Measurements from ENCODE around the gene CLK3. TPM values are rescaled to one million over a fixed set of nuclear protein-coding genes. Genes with fewer than 3 reads are reported as not detected.

The CLK3 gene
- total and polyA plus RNA-seq, 2 of the 13 experiments (the other 11 are each of a cell fraction or from before 2014, with no cell fraction given), result 41.5 to 82.0 TPM

DNA sequence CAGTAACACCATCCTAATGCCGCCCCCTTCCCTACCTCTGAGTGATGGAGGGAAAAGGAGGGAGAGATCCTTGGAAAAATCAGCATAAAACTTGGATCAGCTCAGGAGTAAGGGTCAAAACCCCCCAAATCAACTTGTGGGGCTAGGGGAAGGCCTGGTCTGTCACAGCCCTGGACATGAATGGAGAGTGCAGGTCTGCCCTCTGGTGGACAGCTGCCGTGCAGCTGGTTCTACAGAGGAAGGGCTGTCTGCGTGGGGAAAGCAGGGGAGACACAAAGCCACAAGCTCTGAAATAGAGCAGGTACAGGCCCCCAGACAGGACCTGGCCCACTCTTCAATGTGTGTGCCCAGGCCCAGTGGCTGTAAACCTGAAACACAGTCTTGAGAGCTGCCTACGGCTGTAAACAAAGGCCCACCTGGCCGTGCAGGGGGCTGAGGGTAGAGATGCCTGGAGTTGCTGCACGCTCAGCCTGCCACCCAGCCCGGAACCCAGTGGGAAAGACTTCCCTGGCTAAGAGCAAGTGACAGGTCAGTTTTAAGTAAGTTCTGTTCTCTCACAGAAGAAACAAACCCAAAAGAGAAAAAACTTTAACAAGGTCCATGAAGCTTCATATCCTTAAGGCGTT, 16.4 kb downstream of the CLK3 start (continued):
- TF ChIP-seq, protein P1, sequence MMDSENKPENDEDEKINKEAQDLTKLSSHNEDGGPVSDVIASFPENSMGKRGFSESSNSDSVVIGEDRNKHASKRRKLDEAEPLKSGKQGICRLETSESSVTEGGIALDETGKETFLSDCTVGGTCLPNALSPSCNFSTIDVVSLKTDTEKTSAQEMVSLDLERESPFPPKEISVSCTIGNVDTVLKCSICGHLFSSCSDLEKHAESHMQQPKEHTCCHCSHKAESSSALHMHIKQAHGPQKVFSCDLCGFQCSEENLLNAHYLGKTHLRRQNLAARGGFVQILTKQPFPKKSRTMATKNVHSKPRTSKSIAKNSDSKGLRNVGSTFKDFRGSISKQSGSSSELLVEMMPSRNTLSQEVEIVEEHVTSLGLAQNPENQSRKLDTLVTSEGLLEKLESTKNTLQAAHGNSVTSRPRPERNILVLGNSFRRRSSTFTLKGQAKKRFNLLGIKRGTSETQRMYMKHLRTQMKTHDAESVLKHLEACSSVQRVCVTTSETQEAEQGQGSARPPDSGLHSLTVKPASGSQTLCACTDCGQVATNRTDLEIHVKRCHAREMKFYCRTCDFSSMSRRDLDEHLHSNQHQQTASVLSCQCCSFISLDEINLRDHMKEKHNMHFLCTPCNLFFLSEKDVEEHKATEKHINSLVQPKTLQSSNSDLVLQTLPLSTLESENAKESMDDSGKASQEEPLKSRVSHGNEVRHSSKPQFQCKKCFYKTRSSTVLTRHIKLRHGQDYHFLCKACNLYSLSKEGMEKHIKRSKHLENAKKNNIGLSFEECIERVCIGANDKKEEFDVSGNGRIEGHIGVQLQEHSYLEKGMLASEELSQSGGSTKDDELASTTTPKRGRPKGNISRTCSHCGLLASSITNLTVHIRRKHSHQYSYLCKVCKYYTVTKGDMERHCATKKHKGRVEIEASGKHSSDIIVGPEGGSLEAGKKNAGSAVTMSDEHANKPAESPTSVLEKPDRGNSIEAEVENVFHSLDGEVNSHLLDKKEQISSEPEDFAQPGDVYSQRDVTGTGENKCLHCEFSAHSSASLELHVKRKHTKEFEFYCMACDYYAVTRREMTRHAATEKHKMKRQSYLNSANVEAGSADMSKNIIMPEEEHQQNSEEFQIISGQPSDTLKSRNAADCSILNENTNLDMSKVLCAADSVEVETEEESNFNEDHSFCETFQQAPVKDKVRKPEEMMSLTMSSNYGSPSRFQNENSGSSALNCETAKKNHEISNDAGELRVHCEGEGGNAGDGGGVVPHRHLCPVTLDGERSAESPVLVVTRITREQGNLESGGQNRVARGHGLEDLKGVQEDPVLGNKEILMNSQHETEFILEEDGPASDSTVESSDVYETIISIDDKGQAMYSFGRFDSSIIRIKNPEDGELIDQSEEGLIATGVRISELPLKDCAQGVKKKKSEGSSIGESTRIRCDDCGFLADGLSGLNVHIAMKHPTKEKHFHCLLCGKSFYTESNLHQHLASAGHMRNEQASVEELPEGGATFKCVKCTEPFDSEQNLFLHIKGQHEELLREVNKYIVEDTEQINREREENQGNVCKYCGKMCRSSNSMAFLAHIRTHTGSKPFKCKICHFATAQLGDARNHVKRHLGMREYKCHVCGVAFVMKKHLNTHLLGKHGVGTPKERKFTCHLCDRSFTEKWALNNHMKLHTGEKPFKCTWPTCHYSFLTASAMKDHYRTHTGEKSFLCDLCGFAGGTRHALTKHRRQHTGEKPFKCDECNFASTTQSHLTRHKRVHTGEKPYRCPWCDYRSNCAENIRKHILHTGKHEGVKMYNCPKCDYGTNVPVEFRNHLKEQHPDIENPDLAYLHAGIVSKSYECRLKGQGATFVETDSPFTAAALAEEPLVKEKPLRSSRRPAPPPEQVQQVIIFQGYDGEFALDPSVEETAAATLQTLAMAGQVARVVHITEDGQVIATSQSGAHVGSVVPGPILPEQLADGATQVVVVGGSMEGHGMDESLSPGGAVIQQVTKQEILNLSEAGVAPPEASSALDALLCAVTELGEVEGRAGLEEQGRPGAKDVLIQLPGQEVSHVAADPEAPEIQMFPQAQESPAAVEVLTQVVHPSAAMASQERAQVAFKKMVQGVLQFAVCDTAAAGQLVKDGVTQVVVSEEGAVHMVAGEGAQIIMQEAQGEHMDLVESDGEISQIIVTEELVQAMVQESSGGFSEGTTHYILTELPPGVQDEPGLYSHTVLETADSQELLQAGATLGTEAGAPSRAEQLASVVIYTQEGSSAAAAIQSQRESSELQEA (CRISPR knock-in tag; IDR thresholded peaks at IDR 0.05; ENCODE audit: not compliant biosample characterization), result no peak
- TF ChIP-seq ONECUT2 (CRISPR knock-in tag; IDR thresholded peaks at IDR 0.05) (no peak), KAT7 (CRISPR knock-in tag; IDR thresholded peaks at IDR 0.05; ENCODE audit: borderline replicate concordance) (no peak), BHLHE40 (IDR thresholded peaks at IDR 0.05; ENCODE audit: low read length) (no peak), ZNF709 (CRISPR knock-in tag; IDR thresholded peaks at IDR 0.05) (0 out of 2 replicates have a peak, but pooled peaks have one; percentile 38), ZBTB7B (CRISPR knock-in tag; IDR thresholded peaks at IDR 0.05) (no peak), ZNF446 (CRISPR knock-in tag; IDR thresholded peaks at IDR 0.05) (no peak), SUZ12 (IDR thresholded peaks at IDR 0.05; ENCODE audit: low read depth, low read length) (no peak), ELF3 (CRISPR knock-in tag; IDR thresholded peaks at IDR 0.05) (no peak), JARID2 (CRISPR knock-in tag; IDR thresholded peaks at IDR 0.05; ENCODE audit: insufficient replicate concordance) (peak; percentile 70), YY1 (IDR thresholded peaks at IDR 0.05; ENCODE audit: insufficient read depth, insufficient replicate concordance, low read depth, low read length) (no peak), HOXA9 (CRISPR knock-in tag; IDR thresholded peaks at IDR 0.05; ENCODE audit: borderline replicate concordance) (no peak)
- TF ChIP-seq, protein P2, sequence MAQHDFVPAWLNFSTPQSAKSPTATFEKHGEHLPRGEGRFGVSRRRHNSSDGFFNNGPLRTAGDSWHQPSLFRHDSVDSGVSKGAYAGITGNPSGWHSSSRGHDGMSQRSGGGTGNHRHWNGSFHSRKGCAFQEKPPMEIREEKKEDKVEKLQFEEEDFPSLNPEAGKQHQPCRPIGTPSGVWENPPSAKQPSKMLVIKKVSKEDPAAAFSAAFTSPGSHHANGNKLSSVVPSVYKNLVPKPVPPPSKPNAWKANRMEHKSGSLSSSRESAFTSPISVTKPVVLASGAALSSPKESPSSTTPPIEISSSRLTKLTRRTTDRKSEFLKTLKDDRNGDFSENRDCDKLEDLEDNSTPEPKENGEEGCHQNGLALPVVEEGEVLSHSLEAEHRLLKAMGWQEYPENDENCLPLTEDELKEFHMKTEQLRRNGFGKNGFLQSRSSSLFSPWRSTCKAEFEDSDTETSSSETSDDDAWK (CRISPR knock-in tag; IDR thresholded peaks at IDR 0.05), result no peak
- TF ChIP-seq, protein P3, sequence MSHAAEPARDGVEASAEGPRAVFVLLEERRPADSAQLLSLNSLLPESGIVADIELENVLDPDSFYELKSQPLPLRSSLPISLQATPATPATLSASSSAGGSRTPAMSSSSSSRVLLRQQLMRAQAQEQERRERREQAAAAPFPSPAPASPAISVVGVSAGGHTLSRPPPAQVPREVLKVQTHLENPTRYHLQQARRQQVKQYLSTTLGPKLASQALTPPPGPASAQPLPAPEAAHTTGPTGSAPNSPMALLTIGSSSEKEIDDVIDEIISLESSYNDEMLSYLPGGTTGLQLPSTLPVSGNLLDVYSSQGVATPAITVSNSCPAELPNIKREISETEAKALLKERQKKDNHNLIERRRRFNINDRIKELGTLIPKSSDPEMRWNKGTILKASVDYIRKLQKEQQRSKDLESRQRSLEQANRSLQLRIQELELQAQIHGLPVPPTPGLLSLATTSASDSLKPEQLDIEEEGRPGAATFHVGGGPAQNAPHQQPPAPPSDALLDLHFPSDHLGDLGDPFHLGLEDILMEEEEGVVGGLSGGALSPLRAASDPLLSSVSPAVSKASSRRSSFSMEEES (CRISPR knock-in tag; IDR thresholded peaks at IDR 0.05), result no peak
- TF ChIP-seq, protein P4, sequence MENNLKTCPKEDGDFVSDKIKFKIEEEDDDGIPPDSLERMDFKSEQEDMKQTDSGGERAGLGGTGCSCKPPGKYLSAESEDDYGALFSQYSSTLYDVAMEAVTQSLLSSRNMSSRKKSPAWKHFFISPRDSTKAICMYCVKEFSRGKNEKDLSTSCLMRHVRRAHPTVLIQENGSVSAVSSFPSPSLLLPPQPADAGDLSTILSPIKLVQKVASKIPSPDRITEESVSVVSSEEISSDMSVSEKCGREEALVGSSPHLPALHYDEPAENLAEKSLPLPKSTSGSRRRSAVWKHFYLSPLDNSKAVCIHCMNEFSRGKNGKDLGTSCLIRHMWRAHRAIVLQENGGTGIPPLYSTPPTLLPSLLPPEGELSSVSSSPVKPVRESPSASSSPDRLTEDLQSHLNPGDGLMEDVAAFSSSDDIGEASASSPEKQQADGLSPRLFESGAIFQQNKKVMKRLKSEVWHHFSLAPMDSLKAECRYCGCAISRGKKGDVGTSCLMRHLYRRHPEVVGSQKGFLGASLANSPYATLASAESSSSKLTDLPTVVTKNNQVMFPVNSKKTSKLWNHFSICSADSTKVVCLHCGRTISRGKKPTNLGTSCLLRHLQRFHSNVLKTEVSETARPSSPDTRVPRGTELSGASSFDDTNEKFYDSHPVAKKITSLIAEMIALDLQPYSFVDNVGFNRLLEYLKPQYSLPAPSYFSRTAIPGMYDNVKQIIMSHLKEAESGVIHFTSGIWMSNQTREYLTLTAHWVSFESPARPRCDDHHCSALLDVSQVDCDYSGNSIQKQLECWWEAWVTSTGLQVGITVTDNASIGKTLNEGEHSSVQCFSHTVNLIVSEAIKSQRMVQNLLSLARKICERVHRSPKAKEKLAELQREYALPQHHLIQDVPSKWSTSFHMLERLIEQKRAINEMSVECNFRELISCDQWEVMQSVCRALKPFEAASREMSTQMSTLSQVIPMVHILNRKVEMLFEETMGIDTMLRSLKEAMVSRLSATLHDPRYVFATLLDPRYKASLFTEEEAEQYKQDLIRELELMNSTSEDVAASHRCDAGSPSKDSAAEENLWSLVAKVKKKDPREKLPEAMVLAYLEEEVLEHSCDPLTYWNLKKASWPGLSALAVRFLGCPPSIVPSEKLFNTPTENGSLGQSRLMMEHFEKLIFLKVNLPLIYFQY (CRISPR knock-in tag; IDR thresholded peaks at IDR 0.05; ENCODE audit: borderline replicate concordance), result no peak
